Stimulated activated CD8-positive, alpha-beta memory T cell treated with anti-CD3 and anti-CD28 coated beads, Interleukin-15, amount 100 ng/mL, for 4 hours (primary cell): ENCODE results near the gene WDR3.

ENCODE experiments used
- DNase-seq, 2 donors: peaks; one replicate each; pipeline ENCODE4 v3.0.0-alpha.2; 2020; ENCODE audit warnings: low read depth in 2 of 2

WDR3 gene

GRCh38 chr1:117952386-117952785 is 22.8 kb downstream of the WDR3 start:
- DNase-seq = no peak

GRCh38 chr1:117959364-117959763 is 29.8 kb downstream of the WDR3 start:
- DNase-seq = no peak

- DNase-seq = no peak
Measured at GRCh38 chr1:117964290-117965038, 34.9 kb downstream of the WDR3 start.

- DNase-seq = no peak
Measured at GRCh38 chr1:117967477-117967876, 37.9 kb downstream of the WDR3 start.

- no peak for DNase-seq
Measured at GRCh38 chr1:117967881-117968280, 38.3 kb downstream of the WDR3 start.

GRCh38 chr1:117970252-117970651 is 40.7 kb downstream of the WDR3 start:
- no peak for DNase-seq

GRCh38 chr1:117971777-117972176 is 42.2 kb downstream of the WDR3 start:
- DNase-seq = no peak

- DNase-seq = no peak
Measured at GRCh38 chr1:117976381-117976780, 46.8 kb downstream of the WDR3 start.

GRCh38 chr1:117981455-117982192 is 52.1 kb downstream of the WDR3 start:
- DNase-seq = no peak

- DNase-seq = no peak
Measured at GRCh38 chr1:117985239-117985638, 55.7 kb downstream of the WDR3 start.

- DNase-seq = no peak
Measured at GRCh38 chr1:117985973-117986372, 56.4 kb downstream of the WDR3 start.

- DNase-seq = no peak
Measured at GRCh38 chr1:118004312-118004711, 74.8 kb downstream of the WDR3 start.

- no peak for DNase-seq
Measured at GRCh38 chr1:118007391-118007790, 77.9 kb downstream of the WDR3 start.

- DNase-seq = no peak
Measured at GRCh38 chr1:118008011-118008410, 78.5 kb downstream of the WDR3 start.

GRCh38 chr1:118012515-118013124 is 83.1 kb downstream of the WDR3 start:
- no peak for DNase-seq

GRCh38 chr1:118013336-118013735 is 83.8 kb downstream of the WDR3 start:
- no peak for DNase-seq

- no peak for DNase-seq
Measured at GRCh38 chr1:118013938-118014337, 84.4 kb downstream of the WDR3 start.
